Measurements from ENCODE around the gene PIK3R6.

DNA sequence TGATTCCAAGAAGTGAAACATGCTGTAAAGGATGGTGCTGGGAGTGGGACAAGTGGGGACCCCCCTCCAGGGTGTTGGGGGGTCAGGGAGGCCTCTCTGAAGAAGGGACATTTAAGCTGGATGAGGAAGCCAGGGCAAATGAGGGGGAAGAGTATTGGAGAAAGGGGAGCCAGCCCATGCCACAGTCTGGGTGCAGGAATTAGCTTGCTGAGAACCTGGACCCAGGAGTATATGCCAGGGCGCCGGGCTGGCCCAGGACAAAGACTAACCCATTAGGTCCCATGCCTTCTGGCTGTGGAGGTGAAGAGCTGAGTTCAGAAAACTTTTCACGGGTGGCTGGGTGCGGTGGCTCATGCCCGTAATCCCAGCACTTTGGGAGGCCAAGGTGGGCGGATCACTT lies 45.6 kb upstream of the PIK3R6 start:
- TF ChIP-seq CTCF (conservative IDR thresholded peaks at IDR 0.05; ENCODE audit: low read depth, low read length) (no peak), EZH2phosphoT487 (IDR thresholded peaks at IDR 0.05; ENCODE audit: borderline replicate concordance, low read length) (no peak), EZH2 (IDR thresholded peaks at IDR 0.05; ENCODE audit: low read length, unreplicated experiment) (no peak)

Data from PC-3 (cell line).